Heart right ventricle (tissue), 16 donors: ENCODE data around the gene NEU4. TPM values are rescaled to one million over a fixed set of nuclear protein-coding genes. Genes with fewer than 3 reads are reported as not detected.

Experiments
- ATAC-seq, 8 donors: fragments of 200-7000 bp; cut with Tn5 transposase; one replicate each; pipeline ENCODE4 v1.9.1; 2020; ENCODE audit warnings: mild to moderate bottlenecking in 8 of 8, moderate library complexity in 8 of 8, moderate number of reproducible peaks in 1 of 8
- DNase-seq, 2 donors: peaks; one replicate each; pipeline ENCODE4 v3.0.0-alpha.2; 2020
- H3K27ac ChIP-seq, 10 donors: fragments of 200-600 bp; sonication (generic) in 2 of 10; one replicate each; pipeline versions ENCODE4 v1.5.0 to v1.8.0; 2020 to 2022; ENCODE audit warnings: mild to moderate bottlenecking in 3 of 10
- H3K27me3 ChIP-seq, 7 donors: fragments of 200-600 bp; one replicate each; pipeline ENCODE4 v1.8.0; 2021 to 2022; ENCODE audit warnings: mild to moderate bottlenecking in 2 of 7
- H3K36me3 ChIP-seq, 9 donors: fragments of 200-600 bp; sonication (generic) in 1 of 9; one replicate each; pipeline versions ENCODE4 v1.5.0 to v1.8.0; 2020 to 2022; ENCODE audit warnings: mild to moderate bottlenecking in 2 of 9
- H3K4me1 ChIP-seq, 9 donors: fragments of 200-600 bp; sonication (generic) in 1 of 9; one replicate each; pipeline versions ENCODE4 v1.5.0 to v1.8.0; 2020 to 2022; ENCODE audit warnings: mild to moderate bottlenecking in 4 of 9
- H3K4me3 ChIP-seq, 10 donors: fragments of 200-600 bp; sonication (generic) in 2 of 10; one replicate each; pipeline versions ENCODE4 v1.5.0 to v1.8.0; 2020 to 2022; ENCODE audit warnings: mild to moderate bottlenecking in 7 of 10, moderate library complexity in 2 of 10
- H3K9me3 ChIP-seq, 11 donors: fragments of 200-600 bp in 10 of 11; sonication (generic) in 2 of 11; one replicate each; pipeline versions ENCODE4 v1.5.0 to v1.8.0; 2013 to 2022; ENCODE audit warnings: mild to moderate bottlenecking in 2 of 11, control low read depth in 1 of 11, moderate library complexity in 1 of 11
- CTCF ChIP-seq, 9 donors: fragments of 200-600 bp; sonication (generic) in 2 of 9; IDR thresholded peaks; one replicate each; pipeline versions ENCODE4 v1.5.0 to v1.8.0; 2021 to 2022; ENCODE audit warnings: antibody characterized with exemption in 9 of 9, mild to moderate bottlenecking in 5 of 9, moderate library complexity in 1 of 9
- WGBS, 2 donors: extraction: QIAGEN DNeasy Blood & Tissue Kit; methylation state at CpG; one replicate each; pipeline ENCODE4 v1.1.7; 2013; ENCODE audit warnings: inconsistent platforms in 1 of 2; 5-methylcytosine and 5-hydroxymethylcytosine counted together
- intact Hi-C, 10 donors: fragments of 100-400 bp; cut with DNase I; formaldehyde crosslinking; loops; one replicate each; pipeline versions ENCODE4 v1.11.1 to v1.14.2; 2022
- polyA plus RNA-seq, 2 donors: library from polyadenylated mRNA; stranded (reverse); fragments of 200-250 nt; gene quantifications; one replicate each; pipeline ENCODE4 v1.2.3, GENCODE V29; 2013
- total RNA-seq, 10 donors: library from RNA; stranded (reverse); fragmentation: NEBNext Ultra II Directional in 3 of 10; extraction: Animal tissue kit (Norgen Biotek cat#: 25700) in 3 of 10; gene quantifications; one replicate each; pipeline versions ENCODE4 v1.2.1 to v1.2.4, GENCODE V29; 2021 to 2023
- donor health status: Arrhythmogenic right ventricular cardiomyopathy.
- donor health status: ischemic (EF 13 %, LVEDD 7.1; RV severe dilation, severe dysfunction).
- donor health status: healthy with polysubstance abuse.
- donor health status: DM: no; HTN: yes; CAD: no.
- donor health status: DM: no; HTN: no; CAD: no.
- donor health status: ischemic (EF 25% LVEDD 6.9; RV normal size, moderate dysfunction).
- donor health status: ischemic (EF 25% LVEDD 5.7; RV mildly dilated, moderate dysfunction).
- donor health status: healthy.
- donor health status: DM: yes; HTN: yes; CAD: no.
- donor health status: Ischemic cardiomyopathy.
- donor health status: ischemic (EF 35%, LVEDD 5.7; RV mildly dilated, moderate dysfunction).
- donor health status: nonischemic (EF 11% LVEDD 7.7; RV severe dilation, severe dysfunction).
- donor health status: DM: yes; HTN: yes; CAD: no.
- donor health status: PGD.
- donor health status: ischemic (EF 29% LVEDD 5.4; RV normal size, mild dysfunction).
- donor health status: nonischemic (EF 23%, LVEDD 6.1; RV moderate dilation, normal function).

NEU4 gene
- total and polyA plus RNA-seq, 12 donors: 0.07 to 1.2 (median 0.46) TPM; not detected in 2

DNA sequence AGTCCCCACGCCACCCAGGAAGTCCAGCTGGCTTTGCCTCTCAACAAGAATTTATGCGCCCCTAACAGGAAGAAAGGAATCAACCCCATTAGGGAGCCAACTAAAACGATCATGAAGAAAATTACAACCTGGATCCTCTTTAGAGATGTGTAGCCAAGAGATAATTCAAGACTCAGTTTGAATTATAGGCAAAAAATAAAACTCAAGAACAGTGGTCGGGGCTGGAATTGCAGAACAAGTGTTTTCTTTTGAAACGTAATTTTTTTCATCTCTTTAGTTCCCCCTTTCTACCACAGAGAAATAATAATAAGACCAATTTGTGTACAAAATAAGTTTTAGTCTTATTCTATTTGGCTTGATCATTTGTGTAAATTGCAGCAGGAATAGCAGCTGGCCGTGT lies 27.3 kb downstream of the NEU4 start:
- ATAC-seq: no peak

GRCh38 chr2:241837197-241837965 lies 28.4 kb downstream of the NEU4 start:
- WGBS, 2 donors: 51 to 59% methylated on average over 13 of the region's 13 CpGs
- H3K4me1 ChIP-seq: peaks cover 0 to 5% (median 2%) of the 10 kb centered on the region in 9 donors
- no peak for TF ChIP-seq CTCF (IDR thresholded peaks at IDR 0.05)
- intact Hi-C loops: no loop called here
- H3K4me3 ChIP-seq: no peak overlapping the region
- H3K27ac ChIP-seq: no peak overlapping the region
- no peak for DNase-seq
- no peak for ATAC-seq
- H3K9me3 ChIP-seq: no peaks in the 10 kb centered on the region
- no peaks in the 10 kb centered on the region for H3K36me3 ChIP-seq
- H3K27me3 ChIP-seq: peaks cover 0 to 4% (median 0%) of the 10 kb centered on the region in 7 donors

More for the DNA sequence above, 27.3 kb downstream of the NEU4 start:
- Histone ChIP-seq H3K4me3 (no peak overlapping the region), H3K9me3 (no peaks in the 10 kb centered on the region), H3K27ac (no peak overlapping the region), H3K4me1 (peaks cover 0 to 5% (median 0%) of the 10 kb centered on the region in 9 donors), H3K36me3 (no peaks in the 10 kb centered on the region), H3K27me3 (peaks cover 0 to 10% (median 0%) of the 10 kb centered on the region in 7 donors)
- intact Hi-C loops: no loop called here
- no peak for DNase-seq
- WGBS, 2 donors: 63 to 77% methylated on average over 6 of the region's 6 CpGs
- peak in 1 of 9 donors; percentile 17 for TF ChIP-seq CTCF (IDR thresholded peaks at IDR 0.05)

DNA sequence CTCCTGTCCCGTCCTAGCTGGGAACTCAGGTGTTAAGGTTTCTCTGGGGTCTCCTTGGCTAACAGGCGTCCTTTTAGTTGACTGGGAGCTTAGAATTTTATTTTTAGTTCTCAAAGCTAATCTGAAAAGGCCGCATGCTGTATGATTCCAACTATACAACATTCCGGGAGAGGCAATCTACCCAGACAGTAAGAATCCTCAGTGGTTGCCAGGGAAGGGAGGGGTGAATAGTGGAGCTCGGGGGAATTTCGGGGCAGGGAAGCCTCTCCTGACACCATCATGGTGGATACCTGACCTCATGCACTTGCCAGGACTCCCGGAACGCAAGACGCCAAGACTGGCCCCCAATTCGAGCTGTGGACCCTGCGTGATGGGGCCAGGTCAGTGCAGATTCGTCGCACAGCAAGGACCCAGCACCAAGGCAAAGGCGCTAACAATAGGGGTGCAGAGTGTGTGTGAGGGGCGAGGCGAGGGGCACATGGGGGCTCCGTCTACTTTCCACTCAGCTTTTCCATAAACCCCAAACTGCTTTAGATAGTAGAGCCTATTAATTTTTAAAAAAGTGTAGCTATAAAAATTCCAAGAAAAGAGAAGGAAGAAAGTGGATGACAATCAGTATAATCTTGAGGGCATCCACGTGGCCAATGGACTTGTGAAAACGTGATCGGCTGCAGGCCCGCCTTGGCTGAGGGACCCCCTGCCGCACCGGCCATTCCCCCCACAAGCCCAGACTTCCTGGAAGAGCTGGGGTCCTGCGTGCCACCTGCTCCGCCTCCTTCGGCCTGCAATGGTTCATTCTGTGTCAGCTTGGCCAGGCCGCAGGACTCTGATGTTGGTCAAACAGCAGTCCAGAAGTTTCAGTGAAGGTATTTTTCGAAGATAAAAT lies 32.4 kb downstream of the NEU4 start:
- H3K27me3 ChIP-seq: peaks cover 0 to 4% (median 0%) of the 10 kb centered on the region in 7 donors
- intact Hi-C loops: no loop called here
- no peaks in the 10 kb centered on the region for H3K36me3 ChIP-seq
- 72 to 73% methylated on average over 28 of the region's 28 CpGs for WGBS, 2 donors
- TF ChIP-seq CTCF (IDR thresholded peaks at IDR 0.05): no peak
- DNase-seq: peak in 1 of 2 donors; percentile 57
- peak overlapping the region in 8 of 10 donors; percentile 31 to 88 (median 74) for H3K27ac ChIP-seq
- no peaks in the 10 kb centered on the region for H3K9me3 ChIP-seq
- peaks cover 4 to 34% (median 23%) of the 10 kb centered on the region in 9 donors for H3K4me1 ChIP-seq
- peak in 5 of 8 donors; percentile 29 to 76 (median 48) for ATAC-seq
- no peak overlapping the region for H3K4me3 ChIP-seq

DNA sequence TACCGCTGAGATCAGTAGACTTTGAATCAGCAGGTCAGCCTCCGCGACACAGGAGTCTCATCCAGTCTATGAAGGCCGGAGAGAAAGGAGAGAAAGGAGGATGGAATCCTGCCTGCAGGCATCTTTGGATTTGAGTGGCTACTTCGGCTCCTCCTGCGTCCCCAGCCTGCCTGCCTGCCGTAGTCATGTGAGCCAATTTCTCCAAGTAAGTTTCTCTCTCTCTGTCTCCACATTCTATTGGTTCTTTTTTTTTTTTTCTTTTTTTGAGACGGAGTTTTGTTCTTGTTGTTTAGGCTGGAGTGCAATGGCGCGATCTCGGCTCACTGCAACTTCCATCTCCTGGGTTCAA lies 33.0 kb downstream of the NEU4 start:
- Histone ChIP-seq H3K27ac (peak overlapping the region in 7 of 10 donors; percentile 3 to 88 (median 74)), H3K36me3 (no peaks in the 10 kb centered on the region), H3K4me1 (peaks cover 4 to 34% (median 23%) of the 10 kb centered on the region in 9 donors), H3K27me3 (peaks cover 0 to 6% (median 0%) of the 10 kb centered on the region in 7 donors), H3K4me3 (no peak overlapping the region), H3K9me3 (no peaks in the 10 kb centered on the region)
- DNase-seq: no peak
- intact Hi-C loops: no loop called here
- no peak for ATAC-seq
- 84 to 87% methylated on average over 11 of the region's 11 CpGs for WGBS, 2 donors
- TF ChIP-seq CTCF (IDR thresholded peaks at IDR 0.05): no peak
